NCI-H1048 (cell line): Measurements from ENCODE around the gene HOXA3.

Experiments used
- DNase-seq: peaks from one replicate; lab custom pipeline; 2025; lab: John Stamatoyannopoulos, UW

The HOXA3 gene

DNA sequence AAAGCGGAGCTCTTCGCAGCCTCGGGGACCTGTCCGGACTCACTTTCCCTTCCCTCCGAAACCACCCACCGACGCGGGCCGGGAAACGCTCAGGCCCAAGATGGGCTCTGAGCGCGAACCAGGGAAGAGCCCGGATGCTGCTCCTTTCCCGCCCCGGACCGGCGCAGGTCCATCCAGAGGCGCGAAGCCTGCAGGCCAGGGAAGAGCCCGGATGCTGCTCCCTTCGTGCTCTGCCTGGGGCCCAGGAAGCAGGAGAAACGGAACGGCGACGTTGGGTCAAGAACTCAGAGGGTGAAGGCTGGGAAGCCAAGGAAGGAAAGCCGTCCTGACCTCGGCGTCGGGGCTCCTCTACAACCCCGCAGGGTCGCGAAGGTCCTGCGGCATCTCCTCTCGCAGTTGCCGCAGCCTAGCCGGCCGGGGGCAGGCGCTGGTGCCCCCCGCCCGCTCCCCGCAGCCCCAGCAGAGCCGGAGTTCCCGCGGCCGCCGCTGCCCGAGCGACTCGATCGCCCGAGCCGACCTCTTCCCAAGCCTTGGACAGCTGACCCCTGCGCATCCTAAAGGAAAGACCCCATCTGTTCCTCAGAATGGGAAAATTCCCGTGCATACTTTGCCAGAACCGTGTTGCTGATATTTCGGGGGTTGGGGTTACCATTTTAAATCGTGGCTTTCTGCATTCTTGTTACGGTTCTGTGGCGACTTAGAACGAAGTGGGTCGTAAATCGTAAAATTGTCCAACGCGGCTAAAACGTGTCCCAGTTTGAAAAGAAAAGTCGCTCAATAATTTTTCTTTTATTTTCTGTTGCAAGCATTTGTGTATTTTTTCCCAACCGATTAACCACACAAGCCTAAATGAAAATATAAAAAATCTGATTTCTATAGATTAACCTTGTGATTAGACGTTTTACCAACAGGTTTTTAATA, 64.1 kb downstream of the HOXA3 start:
- DNase-seq = no peak

DNA sequence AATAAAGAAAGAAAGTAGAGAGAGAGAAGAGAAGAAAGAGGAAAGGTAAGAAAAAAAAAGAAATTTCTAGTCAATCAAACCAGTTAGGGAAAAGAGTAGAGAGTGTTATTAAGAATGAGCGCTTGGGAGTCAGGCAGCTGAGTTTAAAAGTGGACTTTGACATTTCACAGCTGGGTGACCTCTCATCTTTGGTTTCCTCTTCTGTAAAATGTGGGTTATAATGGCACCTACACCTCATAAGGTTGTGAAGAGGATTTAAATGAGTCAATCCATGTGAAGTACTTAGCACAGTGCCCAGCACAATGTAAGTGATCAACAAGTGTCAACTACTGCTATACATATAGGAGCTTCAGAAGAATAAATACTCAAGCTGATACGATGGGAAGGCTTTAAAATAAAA, 68.7 kb downstream of the HOXA3 start:
- DNase-seq = no peak

DNA sequence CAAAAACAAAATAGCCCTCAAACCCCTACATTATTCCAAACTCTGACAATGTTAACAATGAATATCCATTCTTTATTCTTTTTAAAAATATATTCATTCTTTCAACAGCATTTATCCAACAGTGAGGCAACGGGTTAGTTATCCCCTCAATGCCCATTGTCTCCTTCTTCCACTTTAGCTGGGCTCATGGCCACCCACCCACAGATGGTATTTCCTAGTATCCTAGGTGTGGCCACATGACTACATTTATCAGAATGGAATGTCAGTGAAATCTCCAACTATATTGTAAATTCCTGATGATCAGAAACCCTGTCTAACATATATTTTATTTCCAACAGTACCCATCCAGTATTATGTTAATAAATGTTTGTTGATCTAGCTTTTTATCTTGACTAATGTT, 70.2 kb downstream of the HOXA3 start:
- no peak for DNase-seq

DNA sequence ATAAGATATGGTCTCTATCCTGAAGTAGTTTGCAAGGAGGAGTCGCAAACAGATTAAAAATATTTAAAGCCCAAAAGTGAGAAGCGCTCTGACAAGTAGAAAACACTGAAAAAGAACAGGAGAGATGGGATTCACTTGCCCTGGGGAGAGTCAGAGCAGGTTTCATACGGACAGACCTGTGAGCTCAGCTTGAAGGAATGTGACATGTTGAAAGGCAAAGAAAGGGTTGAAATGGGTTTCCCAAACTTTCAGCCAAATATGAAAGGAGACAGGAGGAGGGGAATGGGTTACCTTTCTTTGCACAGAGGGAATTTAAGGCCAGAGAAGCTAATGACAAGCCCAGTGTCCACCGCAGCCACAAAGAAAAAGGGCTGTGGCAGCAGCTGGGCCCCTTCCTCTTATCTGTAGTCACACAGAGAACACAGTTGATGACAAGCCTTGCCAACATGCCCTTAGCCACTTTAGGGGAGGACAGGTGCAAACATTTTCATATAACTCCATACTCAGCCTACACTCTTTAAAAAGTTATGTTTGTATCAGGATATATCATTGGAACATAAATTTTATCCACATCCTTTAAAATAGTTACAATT, 71.4 kb downstream of the HOXA3 start:
- no peak for DNase-seq

DNA sequence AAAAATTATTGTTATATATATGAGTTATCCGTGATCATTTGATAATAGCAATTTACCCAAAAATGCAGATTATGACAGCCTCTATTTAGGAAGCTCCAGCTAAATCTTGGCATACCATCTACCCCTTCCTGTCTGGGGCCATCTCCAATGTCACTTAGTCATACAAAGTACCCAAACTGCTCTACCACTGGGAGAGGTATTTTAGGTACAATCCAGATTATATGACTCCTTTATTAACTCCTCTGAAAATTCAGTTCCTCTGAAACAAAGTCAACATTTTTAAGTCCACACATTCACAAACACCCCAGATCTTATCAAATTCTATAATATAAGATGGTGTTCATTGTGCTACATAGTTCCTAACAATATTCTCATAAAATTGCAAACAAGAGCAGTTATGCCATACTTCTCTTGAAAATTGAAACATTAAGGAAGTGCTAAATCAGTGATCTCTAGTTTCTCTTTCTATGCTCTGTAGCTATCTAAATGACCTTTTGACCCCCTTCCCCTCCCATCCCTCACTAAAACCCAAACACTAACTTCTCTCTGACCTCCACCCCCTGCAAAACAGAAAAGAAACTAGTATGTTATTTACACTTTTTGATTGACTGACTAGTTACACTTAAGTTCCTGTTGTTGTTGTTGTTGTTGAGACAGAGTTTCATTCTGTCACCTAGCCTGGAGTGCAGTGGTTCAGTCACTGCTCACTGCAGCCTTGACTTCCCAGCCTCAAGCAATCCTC, 73.0 kb downstream of the HOXA3 start:
- no peak for DNase-seq

DNA sequence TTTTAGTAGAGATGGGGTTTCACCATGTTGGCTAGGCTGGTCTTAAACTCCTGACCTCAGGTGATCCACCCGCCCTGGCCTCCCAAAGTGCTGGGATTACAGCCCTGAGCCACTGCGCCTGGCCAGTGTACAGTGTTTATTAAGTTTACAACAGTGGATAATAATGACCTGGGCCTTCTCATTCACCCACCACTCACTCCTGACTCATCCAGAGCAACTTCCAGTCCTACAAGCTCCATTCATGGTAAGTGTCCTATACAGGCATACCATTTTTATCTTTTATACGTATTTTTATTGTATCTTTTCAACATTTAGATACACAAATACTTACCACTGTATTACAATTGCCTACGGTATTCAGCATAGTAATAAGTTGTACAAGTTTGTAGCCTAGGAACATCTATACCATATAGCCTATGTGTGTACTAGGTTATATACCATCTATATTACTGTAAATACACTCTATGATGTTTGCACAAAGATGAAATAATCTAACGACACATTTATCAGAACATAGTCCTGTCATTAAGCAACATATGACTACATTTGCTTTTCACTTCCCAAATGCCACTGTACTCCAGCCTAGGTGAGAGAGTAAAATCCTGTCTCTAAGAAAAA, 73.7 kb downstream of the HOXA3 start:
- no peak for DNase-seq

DNA sequence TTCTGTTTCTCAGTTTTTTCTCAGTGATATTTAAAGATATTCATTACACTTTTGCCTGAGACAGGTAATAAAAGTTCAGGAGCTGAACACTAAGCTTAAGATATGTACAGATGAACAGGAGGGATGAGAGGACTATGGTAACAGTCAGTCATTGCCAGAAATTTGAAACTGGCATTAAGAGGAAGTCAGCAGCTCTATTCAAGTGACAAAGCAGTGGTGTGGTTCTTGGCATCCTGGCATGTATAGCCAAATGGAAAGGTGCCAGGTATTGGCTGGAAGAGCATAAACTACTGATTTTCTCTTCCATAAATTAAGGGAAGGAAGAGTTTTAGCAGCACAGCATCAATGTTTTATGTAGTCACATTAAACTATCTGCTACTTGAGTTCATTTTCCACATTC, 79.3 kb downstream of the HOXA3 start:
- DNase-seq = no peak

DNA sequence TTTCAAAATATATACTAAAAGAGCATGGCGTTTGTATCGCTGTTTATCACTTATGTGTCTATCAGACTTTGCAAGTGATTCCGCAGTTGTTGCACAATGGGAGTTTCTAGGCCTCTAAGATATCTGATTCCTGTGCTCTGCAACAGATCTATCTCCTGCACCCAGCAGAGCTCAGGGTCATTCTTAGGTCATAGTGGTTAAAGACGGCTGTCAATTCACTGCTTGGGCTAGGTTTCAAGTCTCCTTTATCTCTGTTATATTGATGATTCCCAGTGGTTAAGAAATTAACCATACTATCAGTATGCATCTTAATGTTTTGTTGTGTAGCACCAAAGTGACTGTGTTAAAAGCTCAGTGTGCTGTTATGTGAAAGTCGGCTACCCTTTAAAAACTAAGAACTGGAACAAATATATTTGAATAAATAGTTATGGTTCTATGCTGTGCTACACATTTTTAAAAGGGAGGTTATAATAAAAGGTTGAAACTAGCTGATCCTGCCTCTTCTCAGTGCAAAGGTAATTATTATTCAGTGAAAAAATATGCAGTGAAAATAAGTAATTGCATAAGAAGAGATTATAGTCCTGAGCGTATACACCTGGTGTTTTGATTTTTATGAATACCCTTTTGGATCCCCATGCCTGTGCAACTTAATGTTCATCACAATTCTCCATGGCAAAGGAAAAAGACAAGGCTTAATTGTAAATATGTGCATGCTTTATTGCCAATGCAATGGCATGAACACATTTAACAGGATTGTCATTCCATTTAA, 80.6 kb downstream of the HOXA3 start:
- no peak for DNase-seq

DNA sequence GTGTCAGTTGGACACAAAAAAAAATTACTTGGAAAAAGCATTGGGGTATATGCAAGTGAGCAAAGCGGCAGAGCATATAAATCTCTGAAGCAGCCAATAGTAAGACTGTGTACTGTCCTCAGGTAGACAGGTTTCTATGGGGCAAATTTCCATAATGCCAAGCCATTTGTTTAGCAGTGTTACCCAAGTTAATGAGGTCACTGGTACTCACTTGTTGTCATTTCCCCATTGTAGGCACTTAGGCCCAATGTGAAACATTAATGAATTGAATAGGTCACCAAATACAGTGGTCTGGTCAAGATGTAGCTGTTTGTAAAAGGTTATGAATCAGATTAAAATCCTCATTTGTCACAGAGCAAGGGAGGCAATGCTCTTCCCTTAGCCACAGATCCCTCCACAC, 84.1 kb downstream of the HOXA3 start:
- no peak for DNase-seq

DNA sequence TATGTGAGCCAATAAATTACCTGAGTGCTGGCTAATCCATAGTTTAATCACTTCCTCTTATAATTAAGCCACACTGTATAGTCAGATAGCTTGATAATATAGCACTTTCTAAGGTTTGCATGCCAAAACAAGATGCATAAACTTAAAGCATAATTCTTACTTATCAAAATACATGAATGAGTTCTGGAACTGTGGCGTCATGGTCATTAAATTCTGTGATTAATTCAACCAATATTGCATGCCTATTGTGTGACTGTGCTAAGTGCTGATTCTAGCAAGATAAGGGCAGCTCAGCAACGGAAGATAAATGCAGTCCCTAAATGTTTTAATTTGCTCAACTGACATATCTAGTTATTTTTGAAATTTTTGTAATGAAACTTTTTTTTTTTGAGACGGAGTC, 86.2 kb downstream of the HOXA3 start:
- no peak for DNase-seq

DNA sequence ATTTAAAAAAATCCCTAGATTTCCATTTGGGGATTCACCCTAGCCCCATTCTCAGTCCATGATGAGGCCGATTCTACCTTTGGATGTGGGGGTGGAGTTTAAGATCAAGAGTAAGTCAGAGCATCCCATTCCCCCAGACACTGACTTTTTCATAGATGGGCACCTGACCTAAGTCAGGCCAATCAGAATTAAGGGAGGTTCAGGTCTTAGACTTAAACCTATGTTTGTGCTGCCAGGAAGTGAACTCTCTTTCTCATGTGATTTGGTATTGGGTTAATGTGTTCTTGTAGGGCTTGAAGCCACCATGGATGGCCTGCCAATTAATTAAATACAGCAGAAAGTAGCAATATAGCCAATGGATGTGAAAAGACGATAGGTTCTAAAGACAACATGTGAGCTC, 86.7 kb downstream of the HOXA3 start:
- no peak for DNase-seq

DNA sequence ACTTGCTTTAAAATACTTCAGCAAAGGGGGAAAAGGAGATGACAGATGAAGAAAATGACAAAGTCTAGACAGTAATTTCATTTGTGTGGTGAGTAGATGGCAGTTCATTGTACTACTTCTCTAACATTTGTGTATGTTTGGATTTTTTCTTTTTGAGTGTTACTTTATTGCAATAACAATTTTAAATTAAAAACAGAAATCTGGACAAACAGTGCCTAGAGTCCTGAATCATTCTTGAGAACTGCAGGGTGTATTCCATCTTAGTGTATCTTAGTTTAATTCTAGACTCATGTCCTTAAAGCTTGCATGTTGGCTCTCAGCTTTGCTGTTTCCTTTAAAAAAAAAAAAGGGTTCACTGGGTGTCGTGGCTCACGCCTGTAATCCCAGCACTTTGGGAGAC, 87.7 kb downstream of the HOXA3 start:
- no peak for DNase-seq

DNA sequence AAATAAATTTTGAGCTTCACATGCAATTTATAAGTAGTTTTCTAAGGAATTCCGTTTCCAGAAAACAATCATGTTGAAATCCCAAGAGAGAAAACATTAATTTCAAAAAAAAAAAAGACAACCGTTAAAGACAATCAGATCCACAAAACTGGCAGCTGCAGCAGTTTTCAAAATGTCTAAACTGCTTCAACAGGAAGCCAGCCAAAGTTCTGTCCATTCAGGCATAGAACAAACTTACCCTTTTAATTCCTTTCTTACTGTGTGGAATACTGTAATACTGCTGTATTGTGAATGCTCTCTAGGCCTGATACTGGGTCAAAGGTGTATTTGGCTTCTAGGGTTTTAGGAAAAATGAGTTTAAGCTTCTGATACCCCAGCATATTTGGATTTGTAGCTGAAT, 88.2 kb downstream of the HOXA3 start:
- DNase-seq = no peak

DNA sequence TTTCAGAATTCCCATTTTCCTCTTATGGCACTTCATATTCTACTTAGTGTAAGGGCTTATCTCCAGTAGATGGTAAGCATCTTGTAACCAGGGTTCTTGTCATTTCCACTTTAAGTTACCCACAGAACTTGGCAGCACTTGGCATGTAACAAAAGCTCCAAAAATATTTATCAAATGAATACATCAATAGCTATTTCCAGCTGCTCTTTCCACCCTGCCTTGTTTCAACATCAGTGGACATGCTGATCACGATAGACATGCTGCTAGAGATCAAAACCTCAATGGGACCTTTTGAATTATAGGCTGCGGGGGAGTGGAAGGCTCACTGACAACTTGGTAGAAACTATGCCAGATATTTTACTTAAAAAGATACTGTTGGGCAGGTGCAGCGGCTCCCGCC, 89.4 kb downstream of the HOXA3 start:
- no peak for DNase-seq
